PC-9 (cell line): Measurements from ENCODE around the gene TRMU. TPM values are rescaled to one million over a fixed set of nuclear protein-coding genes. Genes with fewer than 3 reads are reported as not detected.

Experiments
- BruUV-seq: library from RNA; stranded (reverse); fragments of 400-500 nt; replicated peaks from 2 replicates; lab custom pipeline; 2021; lab: Mats Ljungman, UMichigan
- CTCF ChIA-PET: fragments of 300-600 bp; sonication (Branson Sonifier 250); formaldehyde crosslinking; loops from one replicate; lab custom pipeline; 2022; ENCODE audit warnings: antibody characterized with exemption; lab: Charles Lee
- POLR2A ChIA-PET: fragments of 300-600 bp; sonication (Branson Sonifier 250); formaldehyde crosslinking; loops from one replicate; lab custom pipeline; 2022; ENCODE audit warnings: antibody characterized with exemption; ENCODE audit not compliant: unreplicated experiment; lab: Charles Lee
- DNase-seq, 2 experiments: peaks; one replicate each; pipeline versions ENCODE4 v3.0.0 to v3.0.0-alpha.2; 2015 to 2022; ENCODE audit warnings: mixed read lengths in 1 of 2
- H2AFZ ChIP-seq: fragments of 200-600 bp; sonication (generic); 2 replicates; pipeline ENCODE4 v1.8.1; 2017; ENCODE audit warnings: antibody characterized with exemption
- H3F3A ChIP-seq: fragments of 200-600 bp; sonication (generic); 2 replicates; pipeline ENCODE4 v1.8.1; 2017; ENCODE audit warnings: antibody characterized with exemption, mild to moderate bottlenecking, low read depth; ENCODE audit not compliant: insufficient read depth
- H3K27ac ChIP-seq: fragments of 200-600 bp; sonication (generic); 2 replicates; pipeline ENCODE4 v1.6.1; 2016; ENCODE audit warnings: mixed run types
- H3K27me3 ChIP-seq: fragments of 200-600 bp; sonication (generic); 2 replicates; pipeline ENCODE4 v1.6.1; 2016; ENCODE audit warnings: low read depth, mixed run types; ENCODE audit not compliant: insufficient read depth
- H3K36me3 ChIP-seq: fragments of 200-600 bp; sonication (generic); 2 replicates; pipeline ENCODE4 v1.6.1; 2016; ENCODE audit warnings: low read depth, mixed run types
- H3K4me1 ChIP-seq: fragments of 200-600 bp; sonication (generic); replicated peaks from 2 replicates; pipeline ENCODE4 v1.6.1; 2016; ENCODE audit warnings: mixed run types; ENCODE audit not compliant: insufficient read depth
- H3K4me2 ChIP-seq: fragments of 200-600 bp; sonication (generic); 2 replicates; pipeline ENCODE4 v1.6.1; 2017; ENCODE audit warnings: mixed run types
- H3K4me3 ChIP-seq: fragments of 200-600 bp; sonication (generic); 2 replicates; pipeline ENCODE4 v1.6.1; 2016; ENCODE audit warnings: mixed run types
- H3K79me2 ChIP-seq: fragments of 200-600 bp; sonication (generic); 2 replicates; pipeline ENCODE4 v1.6.1; 2017; ENCODE audit warnings: low read depth, mixed run types
- H3K9me2 ChIP-seq: fragments of 200-600 bp; sonication (generic); 2 replicates; pipeline ENCODE4 v1.8.1; 2017; ENCODE audit warnings: mild to moderate bottlenecking; ENCODE audit not compliant: insufficient read depth
- H3K9me3 ChIP-seq: fragments of 200-600 bp; sonication (generic); 2 replicates; pipeline ENCODE4 v1.8.1; 2016; ENCODE audit warnings: low read depth; ENCODE audit not compliant: insufficient read depth
- H4K20me1 ChIP-seq: fragments of 200-600 bp; sonication (generic); 2 replicates; pipeline ENCODE4 v1.8.1; 2017; ENCODE audit not compliant: insufficient read depth
- EZH2 ChIP-seq: fragments of 200-600 bp; sonication (generic); IDR thresholded peaks from 2 replicates; pipeline ENCODE4 v1.8.0; 2017; ENCODE audit warnings: antibody characterized with exemption, low read depth
- intact Hi-C: fragments of 100-400 bp; cut with micrococcal nuclease; formaldehyde crosslinking; loops from one replicate; pipeline ENCODE4 v1.10.0; 2022; ENCODE audit not compliant: unreplicated experiment
- total RNA-seq: library from RNA; stranded (reverse); gene quantifications from 2 replicates; pipeline ENCODE4 v1.2.3, GENCODE V29; 2021
- TF ChIP-seq, protein P1 (sequence below): fragments of 200-600 bp; sonication (generic); conservative IDR thresholded peaks from 2 replicates; pipeline ENCODE4 v1.6.1; 2017; ENCODE audit warnings: mixed run types, antibody characterized with exemption, mild to moderate bottlenecking, moderate library complexity

Gene TRMU
- total RNA-seq, 1 experiment from 2014 or later, result 58.2 TPM

DNA sequence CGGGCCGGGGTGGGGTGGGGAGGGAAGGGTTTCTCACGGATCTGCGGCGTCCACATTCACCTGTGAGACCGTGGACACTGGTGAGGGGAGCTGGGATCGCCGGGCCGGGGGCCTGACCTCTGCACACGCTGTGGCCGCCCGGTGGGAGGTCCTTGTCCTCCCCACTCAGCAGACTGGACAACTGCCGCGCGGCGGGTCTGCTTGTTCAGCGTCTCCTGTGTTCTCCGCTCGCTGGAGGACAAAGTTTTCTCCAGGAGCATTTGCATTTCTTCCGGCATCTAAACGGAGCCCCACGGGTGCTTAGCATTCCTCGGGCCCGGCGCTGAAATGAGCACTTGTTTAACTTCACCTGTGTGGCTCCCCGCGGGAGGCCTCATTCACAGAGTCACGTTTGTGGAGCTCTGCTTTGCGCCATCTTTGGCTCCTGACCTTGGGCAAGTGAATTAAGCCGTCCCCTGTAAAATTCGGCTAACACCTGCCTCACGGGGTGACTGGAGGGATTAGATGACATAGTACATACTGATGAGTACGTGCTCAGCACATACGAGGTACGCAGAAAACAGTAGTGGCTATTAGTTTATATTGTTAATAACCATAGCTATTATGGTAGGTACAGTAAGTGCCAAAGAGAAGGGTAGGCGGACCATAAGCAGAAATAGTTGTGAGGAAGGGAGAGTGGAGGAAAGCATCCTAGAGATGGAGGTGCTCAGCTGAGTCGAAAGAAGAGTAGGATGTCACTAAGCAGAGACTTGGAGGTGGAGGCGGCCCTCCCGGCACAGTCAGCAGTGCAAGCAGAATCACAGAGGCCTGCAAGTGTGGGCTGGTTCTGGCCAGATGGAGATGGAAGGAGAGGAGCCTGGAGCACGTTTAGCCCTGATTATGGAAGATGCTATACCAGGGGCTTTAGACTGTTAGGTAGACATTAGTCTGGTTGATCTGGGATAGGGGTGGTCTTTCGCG is 885 bp downstream of the TRMU start:
- no peak for TF ChIP-seq EZH2
- TF ChIP-seq, protein P1, sequence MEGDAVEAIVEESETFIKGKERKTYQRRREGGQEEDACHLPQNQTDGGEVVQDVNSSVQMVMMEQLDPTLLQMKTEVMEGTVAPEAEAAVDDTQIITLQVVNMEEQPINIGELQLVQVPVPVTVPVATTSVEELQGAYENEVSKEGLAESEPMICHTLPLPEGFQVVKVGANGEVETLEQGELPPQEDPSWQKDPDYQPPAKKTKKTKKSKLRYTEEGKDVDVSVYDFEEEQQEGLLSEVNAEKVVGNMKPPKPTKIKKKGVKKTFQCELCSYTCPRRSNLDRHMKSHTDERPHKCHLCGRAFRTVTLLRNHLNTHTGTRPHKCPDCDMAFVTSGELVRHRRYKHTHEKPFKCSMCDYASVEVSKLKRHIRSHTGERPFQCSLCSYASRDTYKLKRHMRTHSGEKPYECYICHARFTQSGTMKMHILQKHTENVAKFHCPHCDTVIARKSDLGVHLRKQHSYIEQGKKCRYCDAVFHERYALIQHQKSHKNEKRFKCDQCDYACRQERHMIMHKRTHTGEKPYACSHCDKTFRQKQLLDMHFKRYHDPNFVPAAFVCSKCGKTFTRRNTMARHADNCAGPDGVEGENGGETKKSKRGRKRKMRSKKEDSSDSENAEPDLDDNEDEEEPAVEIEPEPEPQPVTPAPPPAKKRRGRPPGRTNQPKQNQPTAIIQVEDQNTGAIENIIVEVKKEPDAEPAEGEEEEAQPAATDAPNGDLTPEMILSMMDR, result no peak
- Histone ChIP-seq H3F3A (peaks cover 19% of the 10 kb centered on the region), H3K9me3 (no peaks in the 10 kb centered on the region), H3K4me3 (peak overlapping the region; percentile 77), H3K27me3 (no peaks in the 10 kb centered on the region), H4K20me1 (peaks cover 12% of the 10 kb centered on the region; the same call in 1 of the 2 replicates), H3K36me3 (peaks cover 32% of the 10 kb centered on the region), H3K79me2 (peaks cover 42% of the 10 kb centered on the region), H3K27ac (peak overlapping the region; percentile 25; the same call in 1 of the 2 replicates), H3K9me2 (no peaks in the 10 kb centered on the region), H3K4me1 (peaks cover 16% of the 10 kb centered on the region), H2AFZ (peak overlapping the region; percentile 94), H3K4me2 (peak overlapping the region; percentile 97)
- intact Hi-C loops, result no loop called here
- ChIA-PET POLR2A (interaction anchor here (0.5 to 0.8 kb wide), 5 partner anchors 191 to 1535 kb away, joined by 3 to 12 read pairs (median 5); partner anchors contain the start of gene TBC1D22A), CTCF (interaction anchor here (0.5 kb wide), 1 partner anchor 1645 kb away, joined by 6 read pairs; no protein-coding TSS in a partner anchor)
- DNase-seq, result no peak
- BruUV-seq, result no TSS peak

- intact Hi-C loops, result no loop called here
- BruUV-seq, result no TSS peak
- Histone ChIP-seq H3K9me3 (no peaks in the 10 kb centered on the region), H3K36me3 (peaks cover 41% of the 10 kb centered on the region), H3K4me2 (peak overlapping the region; percentile 97; the same call in 1 of the 2 replicates), H3K27me3 (no peaks in the 10 kb centered on the region), H3K4me1 (peaks cover 16% of the 10 kb centered on the region), H3K79me2 (peaks cover 42% of the 10 kb centered on the region), H3F3A (peaks cover 19% of the 10 kb centered on the region), H3K9me2 (no peaks in the 10 kb centered on the region), H3K4me3 (no peak overlapping the region), H3K27ac (no peak overlapping the region), H4K20me1 (peaks cover 16% of the 10 kb centered on the region; the same call in 1 of the 2 replicates), H2AFZ (no peak overlapping the region)
- no peak for TF ChIP-seq EZH2
- TF ChIP-seq, protein P1, result no peak
- POLR2A ChIA-PET, result no interaction called here
- DNase-seq, result no peak
- CTCF ChIA-PET, result interaction anchor here (0.5 kb wide), 1 partner anchor 205 kb away, joined by 5 read pairs; no protein-coding TSS in a partner anchor
Observed at GRCh38 chr22:46337870-46338269, 2.4 kb downstream of the TRMU start.

- POLR2A ChIA-PET, result no interaction called here
- peaks cover 46% of the 10 kb centered on the region for H3K36me3 ChIP-seq
Observed at GRCh38 chr22:46338636-46339035, 3.1 kb downstream of the TRMU start.

More at GRCh38 chr22:46338636-46339035, 3.1 kb downstream of the TRMU start:
- H3K4me2 ChIP-seq, result no peak overlapping the region
- no peak overlapping the region for H3K4me3 ChIP-seq
- peaks cover 42% of the 10 kb centered on the region for H3K79me2 ChIP-seq
- peaks cover 16% of the 10 kb centered on the region for H3K4me1 ChIP-seq
- H4K20me1 ChIP-seq, result peaks cover 21% of the 10 kb centered on the region
- no peak for DNase-seq
- H3K9me2 ChIP-seq, result no peaks in the 10 kb centered on the region
- TF ChIP-seq, protein P1, result no peak
- TF ChIP-seq EZH2, result no peak
- no peak overlapping the region for H2AFZ ChIP-seq
- H3K27ac ChIP-seq, result no peak overlapping the region
- H3K27me3 ChIP-seq, result no peaks in the 10 kb centered on the region
- intact Hi-C loops, result no loop called here
- no peaks in the 10 kb centered on the region for H3K9me3 ChIP-seq
- H3F3A ChIP-seq, result peaks cover 12% of the 10 kb centered on the region
- CTCF ChIA-PET, result no interaction called here
- no TSS peak for BruUV-seq
